Activated CD8-positive, alpha-beta memory T cell treated with anti-CD3 and anti-CD28 coated beads, Interleukin-2, amount 50 U/mL, for 1 hour (primary cell): ENCODE results near the gene NBAS.
A peak's percentile ranks its signal among the peaks of the same experiment; 100 is the strongest.

ENCODE experiments used
- DNase-seq: peaks from one replicate; pipeline ENCODE4 v3.0.0-alpha.2; 2020; ENCODE audit errors: extremely low read depth

The NBAS gene

DNA sequence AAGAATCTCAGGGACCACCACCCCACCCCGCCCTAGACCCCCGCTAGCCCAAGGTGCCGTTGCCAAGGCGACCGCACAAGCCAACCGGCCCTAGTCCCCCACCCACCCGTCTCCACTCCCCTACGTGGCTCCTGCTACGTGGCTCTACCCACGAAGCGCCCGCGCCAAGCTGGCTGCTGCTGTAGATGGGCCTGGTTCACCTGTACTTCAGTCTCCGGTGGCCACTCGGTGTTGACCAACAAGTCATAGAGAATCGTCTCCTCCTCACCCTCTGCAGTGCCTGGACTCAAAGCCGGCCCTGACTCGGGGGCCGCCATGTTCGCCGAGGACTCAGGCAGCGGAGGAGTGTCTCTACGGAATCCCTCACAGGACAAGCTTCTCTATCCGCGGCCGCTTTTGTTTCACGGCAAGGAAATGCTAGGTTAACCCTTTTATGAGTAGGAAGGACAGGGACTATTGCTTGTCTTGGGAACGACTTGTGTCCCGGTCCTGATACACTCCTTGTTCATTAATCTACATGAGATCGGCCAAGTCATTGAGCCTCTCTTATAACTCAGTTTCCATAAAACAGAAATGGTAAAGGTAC is at the start of gene NBAS:
NBAS (minus strand) TSS at position 347 of the 586 bp plus-strand sequence; CDS start at position 317, 30 bp downstream.
- peak; percentile 36 for DNase-seq

DNA sequence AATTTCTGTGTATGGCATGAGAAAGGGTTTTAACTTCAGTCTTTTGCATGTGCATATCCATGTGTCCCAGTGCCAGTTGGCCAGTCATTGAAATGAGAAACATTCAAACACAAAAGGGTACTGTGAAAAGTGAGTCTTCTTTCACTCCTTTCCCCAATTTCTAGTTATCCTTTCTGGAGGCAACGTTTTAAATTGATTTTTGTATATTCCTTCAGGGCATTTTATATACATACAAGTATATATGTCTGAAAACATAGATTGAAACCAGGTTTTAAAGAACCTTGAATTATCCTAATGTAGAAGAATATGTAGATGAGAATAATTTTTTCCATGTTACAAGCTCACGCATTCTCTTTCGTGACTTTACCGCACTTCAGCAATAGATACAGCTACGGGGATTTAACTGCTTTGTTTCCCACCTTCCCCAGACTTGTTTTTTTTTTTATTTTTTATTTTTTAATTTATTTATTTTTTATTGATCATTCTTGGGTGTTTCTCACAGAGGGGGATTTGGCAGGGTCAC is 49.4 kb upstream of the NBAS start:
- DNase-seq: no peak

DNA sequence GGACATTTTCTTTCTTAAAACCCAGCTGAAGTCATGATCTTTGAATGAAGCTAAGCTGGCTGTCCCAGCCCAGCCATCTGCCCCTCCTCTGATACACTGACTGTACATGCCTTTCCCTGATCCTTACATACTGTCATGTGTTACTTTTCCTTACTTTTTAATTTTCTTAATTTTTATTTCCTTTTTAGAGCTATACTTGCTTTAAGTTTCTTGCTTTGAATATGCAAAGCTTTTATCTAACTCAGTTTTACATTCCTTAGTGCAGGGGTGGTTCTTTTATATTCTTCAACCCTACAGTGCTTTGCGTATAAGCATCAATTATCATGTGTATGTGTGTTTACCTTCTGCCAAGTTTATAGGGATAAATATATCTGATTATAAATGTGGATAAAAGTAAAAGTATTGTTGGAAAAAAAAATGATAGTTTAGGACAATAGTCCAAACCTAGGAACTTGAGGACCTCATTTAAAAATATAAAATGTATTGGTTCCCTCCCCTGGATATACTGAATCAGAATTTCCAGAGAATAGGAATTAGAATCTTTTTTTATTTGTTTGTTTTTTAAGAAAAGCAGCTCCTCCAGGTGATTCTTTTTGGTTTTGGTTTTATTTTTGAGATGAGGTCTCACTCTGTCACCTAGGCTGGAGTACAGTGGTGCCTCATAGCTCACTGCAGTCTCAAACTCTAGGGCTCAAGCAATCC is 48.4 kb upstream of the NBAS start:
- DNase-seq: no peak

DNA sequence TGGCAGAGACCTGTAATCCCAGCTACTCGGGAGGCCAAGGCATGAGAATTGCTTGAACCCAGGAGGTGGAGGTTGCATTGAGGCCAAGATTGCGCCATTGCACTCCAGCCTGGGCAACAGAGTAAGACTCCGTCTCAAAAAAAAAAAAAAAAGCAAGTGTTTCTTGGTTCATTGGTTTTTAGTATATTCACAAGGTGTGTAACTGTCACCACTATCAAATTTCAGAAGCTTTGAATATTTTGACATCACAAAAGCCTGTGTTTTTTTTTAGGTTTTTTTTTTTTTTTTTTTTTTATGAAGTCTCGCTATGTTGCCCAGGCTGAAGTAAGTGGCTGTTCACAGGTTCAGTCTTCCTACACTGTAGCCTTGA is 47.2 kb upstream of the NBAS start:
- no peak for DNase-seq

DNA sequence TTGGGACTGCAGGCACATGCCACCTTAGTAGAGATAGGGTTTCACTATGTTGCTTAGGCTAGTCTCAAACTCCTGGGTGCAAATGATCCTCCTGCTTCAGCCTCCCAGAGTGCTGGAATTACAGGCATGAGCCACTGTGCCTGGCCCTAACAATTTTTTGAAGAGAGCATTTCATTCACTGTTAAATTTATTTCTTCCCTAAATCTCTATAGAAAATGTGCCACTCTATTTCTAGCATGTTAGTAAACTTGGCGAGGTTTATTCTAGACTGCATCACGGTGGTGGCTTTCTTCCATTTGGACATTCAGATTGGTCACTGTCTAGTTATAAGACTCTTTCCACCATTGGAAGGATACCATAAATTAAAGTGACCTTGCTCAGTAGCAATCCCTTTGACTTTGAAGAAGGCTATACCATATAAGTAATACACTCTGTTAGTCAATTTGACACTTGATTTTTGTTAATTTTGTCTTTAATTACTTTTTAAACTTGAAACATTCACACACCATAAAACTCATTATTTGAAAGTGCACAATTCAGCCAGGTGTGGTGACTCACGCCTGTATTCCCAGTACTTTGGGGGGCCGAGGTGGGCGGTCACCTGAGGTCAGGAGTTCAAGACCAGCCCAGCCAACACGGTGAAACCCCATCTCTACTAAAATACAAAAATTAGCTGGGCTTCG is 46.7 kb upstream of the NBAS start:
- no peak for DNase-seq

DNA sequence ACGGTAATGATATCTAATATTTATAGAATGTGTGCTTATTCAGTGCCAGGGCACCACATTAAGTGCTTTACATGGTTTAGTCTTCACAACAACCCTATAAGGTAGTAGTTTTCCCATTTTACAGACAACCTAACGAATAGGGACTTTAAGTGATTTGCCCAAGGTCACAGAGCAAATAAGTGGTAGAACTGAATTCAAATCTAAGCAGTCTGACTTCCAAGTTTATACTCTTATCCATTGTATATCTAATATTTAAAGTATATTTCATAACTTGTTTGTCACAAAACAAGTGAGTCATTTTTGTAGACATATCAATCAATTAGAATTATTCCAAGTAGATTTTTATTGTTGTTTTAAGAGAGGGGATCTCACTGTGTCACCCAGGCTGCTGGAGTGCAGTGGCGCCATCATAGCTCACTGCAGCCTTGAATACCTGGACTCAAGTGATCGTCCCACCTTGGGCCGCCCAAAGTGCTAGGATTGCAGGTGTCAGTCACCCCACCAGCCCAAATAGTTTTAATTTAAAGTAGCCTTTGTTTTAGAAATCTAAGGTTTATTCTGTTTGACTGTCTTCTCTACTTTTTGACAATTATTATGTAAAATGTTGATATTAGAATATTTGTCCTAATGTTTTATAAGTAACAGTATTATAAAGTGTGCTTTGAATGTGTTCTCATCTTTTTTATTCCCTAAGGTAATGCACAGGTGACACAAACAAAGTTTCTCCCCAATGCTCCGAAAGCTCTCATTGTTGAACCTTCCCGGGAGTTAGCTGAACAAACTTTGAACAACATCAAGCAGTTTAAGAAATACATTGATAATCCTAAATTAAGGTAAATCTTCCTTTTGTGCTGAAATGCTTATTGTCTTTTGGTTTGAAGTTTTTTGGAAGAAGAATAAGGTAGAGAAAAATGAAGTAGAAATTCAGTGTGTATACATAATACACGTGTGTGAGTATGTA is 45.6 kb upstream of the NBAS start:
- DNase-seq: no peak

DNA sequence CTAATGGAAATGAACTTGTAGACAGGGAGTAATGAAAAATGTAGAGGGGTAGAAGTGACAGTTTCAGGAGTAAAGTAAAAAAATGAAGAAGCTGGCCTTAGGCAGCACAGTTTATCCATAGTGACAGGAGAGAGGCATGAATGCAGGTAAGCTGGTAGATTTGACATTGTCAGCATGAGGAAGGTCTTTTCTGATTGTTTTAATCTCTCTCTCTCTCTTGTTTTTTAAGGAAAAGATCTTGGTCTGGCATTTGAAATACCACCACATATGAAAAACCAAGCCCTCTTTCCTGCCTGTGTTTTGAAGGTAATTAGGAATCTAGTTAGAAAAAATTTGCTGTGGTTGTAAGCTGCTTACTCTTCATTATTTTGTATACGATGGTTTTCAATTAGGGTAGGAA is 44.6 kb upstream of the NBAS start:
- no peak for DNase-seq

DNA sequence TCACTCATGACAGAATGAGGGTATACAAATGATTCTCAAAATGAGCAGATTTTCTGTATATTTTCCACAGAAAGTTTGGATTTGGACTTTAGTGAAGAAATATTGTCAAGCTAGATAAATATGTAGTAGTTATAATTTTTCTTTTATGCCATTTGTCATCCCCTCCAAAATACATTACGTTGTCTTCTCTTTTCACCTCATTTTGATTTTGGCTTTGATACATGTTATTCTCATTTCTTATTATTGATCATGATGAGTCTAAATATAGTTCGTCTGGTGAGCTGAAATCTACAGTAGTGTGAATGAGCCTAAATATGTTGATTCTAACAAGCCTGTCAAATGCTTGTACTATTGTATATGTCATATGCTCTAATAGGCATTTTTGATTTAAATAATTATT is 42.8 kb upstream of the NBAS start:
- DNase-seq: no peak

DNA sequence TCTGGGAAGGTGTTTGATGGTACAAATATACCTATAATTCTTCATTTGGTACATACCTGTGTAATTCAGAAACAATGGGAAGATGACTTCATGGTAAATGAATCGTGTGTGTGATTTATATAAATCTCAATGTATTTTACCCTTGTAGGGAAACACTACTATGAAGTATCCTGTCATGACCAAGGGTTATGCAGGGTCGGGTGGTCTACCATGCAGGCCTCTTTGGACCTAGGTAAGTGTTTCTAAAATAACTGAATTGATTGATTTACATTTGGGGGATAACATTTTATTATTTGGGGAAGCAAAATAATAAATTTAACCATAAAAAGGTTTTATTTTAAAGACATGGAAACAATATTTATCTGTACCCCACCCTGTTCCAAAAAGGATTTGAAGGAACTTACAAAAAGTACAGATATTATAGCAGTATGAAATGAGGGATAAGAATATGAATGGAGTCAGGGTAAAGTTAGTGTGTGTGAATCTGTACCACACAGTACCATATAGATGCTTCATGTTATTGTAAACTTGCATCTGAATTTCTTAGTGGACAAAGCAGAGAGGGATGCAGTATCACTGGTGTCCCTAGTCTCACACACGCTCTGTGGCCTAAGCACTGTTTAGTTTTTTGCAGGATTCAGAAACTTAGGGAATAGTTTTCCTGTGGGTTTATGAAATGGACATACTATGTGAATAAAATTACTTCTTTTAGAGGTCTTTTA is 42.1 kb upstream of the NBAS start:
- DNase-seq: no peak

DNA sequence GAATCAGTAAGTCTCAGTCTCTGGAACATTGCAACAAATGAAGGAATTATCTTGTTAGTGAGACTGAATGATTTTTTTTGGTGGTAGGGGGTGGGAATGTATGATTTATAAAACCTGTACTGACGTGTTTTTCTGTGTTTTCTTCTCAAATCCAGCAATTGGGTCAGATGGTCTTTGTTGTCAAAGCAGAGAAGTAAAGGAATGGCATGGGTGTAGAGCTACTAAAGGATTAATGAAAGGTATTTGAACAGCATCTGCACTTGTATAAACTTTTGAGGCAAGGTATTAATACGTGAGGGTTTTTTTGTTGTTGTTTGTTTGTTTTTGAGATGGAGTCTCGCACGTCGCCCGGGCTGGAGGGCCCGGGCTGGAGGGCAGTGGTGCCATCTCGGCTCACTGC is 41.3 kb upstream of the NBAS start:
- DNase-seq: no peak

DNA sequence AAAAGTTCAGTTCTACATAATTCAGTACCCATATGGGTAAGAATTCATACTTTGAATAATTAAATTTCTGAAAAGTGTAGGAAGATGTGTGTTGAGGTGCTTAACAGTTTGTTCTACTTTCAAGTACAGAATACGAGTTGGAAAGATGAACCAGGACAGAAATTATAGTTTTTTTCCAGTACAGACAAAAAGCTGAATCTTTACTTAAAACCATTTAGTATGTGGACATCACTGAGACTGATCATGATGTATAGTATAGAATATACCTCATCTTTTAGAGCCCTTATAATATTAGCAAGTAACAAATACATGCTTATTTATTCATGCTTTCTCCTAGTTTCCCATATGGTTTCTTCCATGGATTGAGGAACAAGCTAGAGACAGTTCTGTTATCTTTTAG is 40.5 kb upstream of the NBAS start:
- no peak for DNase-seq

DNA sequence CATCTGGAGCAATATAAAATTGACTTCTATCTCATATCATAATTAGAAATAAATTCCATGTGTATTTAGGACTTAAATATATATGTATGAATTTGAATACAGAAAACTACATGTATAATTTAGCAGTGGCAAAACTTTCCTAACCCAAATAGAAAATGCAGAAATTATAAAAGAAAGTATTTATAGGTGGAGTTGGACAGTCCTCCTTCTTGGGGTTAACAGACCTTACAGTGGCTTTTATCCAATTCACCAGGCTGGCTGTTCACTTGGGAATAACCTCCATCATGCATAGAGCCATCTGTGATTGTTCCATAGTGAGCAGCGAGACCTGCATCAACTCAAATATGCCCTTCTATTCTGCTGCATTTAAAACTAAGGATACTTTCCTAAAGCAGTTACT is 38.9 kb upstream of the NBAS start:
- DNase-seq: no peak

DNA sequence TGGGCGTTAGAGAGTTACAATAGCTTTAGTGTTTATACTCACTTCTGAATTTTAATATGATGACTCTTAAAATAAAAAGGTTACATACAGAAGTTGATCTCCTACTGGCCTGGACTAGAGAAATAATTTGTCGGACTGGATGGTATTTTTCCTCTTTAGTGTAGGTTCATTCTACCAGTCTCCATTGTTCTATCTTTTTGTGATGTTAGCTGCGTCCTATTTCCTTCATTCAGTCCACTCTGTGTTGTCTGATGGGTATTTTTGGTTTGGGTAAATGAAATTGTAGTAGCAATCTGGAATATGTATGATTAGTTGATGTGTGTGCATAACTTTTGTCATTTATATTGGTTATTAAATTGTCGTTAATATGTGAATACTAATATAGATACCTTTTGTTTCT is 35.8 kb upstream of the NBAS start:
- no peak for DNase-seq

DNA sequence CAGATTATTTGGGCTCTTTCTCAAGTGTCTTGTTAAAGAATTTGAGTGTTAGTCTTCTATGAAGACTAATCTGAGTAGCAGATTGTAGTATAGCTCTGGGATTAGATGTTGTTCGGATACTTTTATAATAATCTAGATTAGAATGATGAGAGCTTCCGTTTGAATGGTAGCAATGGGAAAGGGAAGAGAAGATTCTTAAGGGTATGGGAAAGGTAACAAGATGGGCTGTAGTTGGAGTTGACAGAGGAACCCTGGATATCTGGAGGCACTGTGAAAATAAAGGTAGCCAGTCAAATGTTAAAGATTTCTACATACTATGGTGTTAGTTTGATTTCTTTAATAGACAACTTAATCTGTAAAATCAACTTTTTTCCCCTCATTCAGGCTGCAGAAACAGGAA is 35.2 kb upstream of the NBAS start:
- no peak for DNase-seq

DNA sequence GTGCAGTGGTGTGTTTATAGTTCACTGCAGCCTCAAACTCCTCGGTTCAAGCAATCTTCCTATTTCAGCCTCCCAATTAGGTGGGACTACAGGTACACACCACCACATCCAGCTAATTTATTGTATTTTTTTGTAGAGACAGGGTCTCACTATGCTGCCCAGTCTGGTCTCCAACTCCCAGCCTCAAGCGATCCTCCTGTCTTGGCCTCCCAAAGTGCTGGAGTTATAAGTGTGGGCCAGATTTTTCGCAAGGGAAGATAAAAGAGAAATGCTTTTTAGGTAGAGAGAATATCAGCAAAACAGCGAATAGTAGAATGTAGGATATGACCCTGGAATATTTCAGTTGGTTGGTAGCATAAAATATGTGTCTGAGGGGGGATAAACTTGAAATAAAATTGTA is 34.8 kb upstream of the NBAS start:
- no peak for DNase-seq

DNA sequence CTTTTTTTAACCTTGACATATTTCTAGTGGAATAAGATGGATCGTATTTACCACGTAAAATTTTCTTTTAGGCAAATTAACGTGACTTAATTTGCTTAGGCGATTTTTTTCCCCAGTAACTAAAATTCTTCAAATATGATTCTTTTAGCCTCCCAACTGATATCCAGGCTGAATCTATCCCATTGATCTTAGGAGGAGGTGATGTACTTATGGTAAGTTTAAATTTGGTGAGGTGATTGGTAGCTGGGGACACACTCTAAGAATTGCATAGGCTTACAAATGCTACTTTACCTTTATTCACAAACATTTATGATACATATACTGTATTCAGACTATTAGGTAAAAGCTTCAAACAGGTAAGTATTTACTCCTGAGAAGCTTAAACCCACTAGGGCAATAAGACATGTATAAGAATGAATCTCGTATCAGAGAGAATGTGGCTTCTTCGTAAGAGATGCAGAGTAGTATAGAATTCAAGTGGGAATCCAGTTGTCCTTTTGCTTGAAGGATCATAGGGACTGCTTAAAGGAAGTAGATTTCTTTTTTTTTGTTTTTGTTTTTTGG is 34.3 kb upstream of the NBAS start:
- no peak for DNase-seq

DNA sequence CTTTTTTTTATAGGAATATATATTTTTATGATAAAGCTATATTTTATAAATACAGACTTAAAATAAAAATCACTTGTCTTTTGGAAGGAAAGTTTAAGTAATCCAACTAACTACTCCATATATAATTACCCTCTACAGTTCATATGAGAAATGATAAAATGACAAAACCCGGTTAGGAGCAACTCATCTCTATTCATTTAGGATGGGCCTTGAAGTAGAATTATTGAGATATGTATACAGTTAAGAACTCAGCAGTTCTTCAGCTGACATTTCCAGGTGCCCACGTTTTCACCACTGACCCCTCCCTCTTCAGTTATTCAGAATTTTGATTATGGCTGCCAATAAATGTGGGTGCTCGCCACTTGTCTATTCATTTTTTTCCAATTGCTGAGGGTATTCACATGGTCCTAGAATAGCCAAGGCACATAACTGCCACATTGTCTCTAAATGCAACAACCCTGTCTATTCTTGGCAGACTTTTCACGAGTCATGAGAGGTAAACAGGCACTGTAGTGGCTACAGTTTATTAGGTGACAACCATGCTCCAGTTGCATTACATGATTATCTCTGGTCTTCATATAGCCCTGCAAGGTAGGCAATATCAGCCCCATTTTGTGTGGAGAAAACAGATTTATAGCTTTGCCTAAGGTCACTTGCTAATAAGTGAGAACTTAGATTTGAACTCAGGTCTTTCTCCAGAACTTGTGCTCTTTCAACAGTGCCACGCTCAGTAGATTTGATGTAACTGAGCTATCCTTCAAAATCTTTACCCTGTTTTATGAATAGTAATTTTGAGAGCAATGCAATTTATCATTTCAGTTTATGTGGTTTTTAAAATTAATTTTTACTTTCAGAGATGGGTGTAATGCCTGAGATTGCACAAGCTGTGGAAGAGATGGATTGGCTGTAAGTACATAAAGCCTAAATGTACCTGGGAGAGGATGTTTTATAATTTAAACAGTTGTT is 33.4 kb upstream of the NBAS start:
- no peak for DNase-seq

DNA sequence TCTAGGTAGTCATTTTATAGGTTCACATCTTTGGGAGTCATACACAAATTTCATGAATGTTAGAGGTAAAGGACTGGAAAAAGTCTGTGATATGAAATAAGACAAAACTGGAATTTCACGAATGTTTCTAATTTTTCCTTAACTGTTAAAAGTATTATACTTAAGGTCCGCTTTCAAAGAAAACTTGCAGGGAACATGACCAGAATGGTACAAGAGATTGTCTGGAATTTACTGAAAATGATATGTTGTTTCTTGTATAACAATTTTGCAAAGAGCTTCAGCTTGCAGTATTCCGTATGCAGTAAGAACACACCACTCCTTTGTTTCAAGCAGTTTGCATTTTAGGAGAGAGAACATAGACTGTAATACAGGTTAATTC is 32.2 kb upstream of the NBAS start:
- DNase-seq: no peak

DNA sequence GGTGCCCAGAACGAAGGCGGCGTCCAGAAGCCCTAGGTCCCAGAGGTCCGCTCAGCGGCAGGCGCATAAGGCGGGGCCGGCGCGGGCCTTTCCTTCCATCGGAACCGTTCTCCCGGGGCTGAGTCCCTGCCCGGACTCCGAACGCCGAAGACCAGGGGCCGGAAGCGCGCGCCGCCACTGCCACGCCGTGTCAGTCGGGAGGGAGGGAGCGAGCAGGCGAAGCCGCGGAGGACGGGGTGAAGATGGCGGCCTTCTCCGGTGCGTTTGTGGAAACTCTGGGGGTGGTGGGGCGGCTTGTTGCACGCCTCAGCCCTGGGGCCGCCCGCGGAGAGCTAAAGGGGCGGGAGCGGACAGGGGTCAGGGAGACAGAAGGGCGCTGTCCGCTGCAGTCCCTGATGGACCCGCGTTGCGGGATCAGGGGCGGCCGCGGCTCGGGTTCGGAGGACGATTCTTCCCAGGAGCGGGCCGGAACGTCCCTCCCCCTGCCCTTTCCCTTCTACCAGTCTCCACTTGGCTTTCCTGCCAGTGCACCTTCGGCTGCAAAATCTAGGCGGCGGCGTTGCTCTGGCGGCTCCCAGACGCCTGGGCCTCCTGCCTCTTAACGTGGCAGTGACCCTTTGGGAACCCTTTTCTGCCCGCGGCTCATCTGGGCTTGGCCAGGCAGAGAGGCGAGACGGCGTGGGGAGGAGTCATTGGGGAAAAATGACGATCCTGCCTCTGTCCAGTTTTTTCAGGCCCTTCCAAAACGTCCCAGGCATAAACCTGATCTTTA is 30.7 kb upstream of the NBAS start, which contains the start of gene DDX1:
DDX1 (plus strand) TSS at position 177 of the 772 bp plus-strand sequence; CDS start at position 243, 66 bp downstream.
- DNase-seq: peak; percentile 52
